ENCODE results near the gene RPAIN.

- TF ChIP-seq EZH2 (IDR thresholded peaks at IDR 0.05; ENCODE audit: insufficient read depth, poor library complexity, severe bottlenecking), result no peak
- TF ChIP-seq EZH2phosphoT487 (IDR thresholded peaks at IDR 0.05; ENCODE audit: insufficient read depth, low read depth), result no peak
These were observed 46.3 kb downstream of the RPAIN start for GRCh38 chr17:5466295-5466694.
